HEK293 (cell line): ENCODE data around the gene DSEL.

ENCODE experiments used
- CTCF ChIA-PET: fragments of 350-600 bp; formaldehyde crosslinking; extraction: SDS; loops from one replicate; lab custom pipeline; 2021; ENCODE audit warnings: antibody characterized with exemption; lab: Yijun Ruan, JAX
- POLR2A ChIA-PET: fragments of 300-600 bp; formaldehyde crosslinking; extraction: SDS; loops from one replicate; lab custom pipeline; 2020; ENCODE audit warnings: antibody characterized with exemption, inconsistent platforms; lab: Yijun Ruan, JAX
- H3K27ac ChIP-seq: fragments of 200-500 bp; sonication (Bioruptor generic); 2 replicates; pipeline ENCODE4 v1.5.1; 2014; ENCODE audit warnings: low read depth, low read length, control low read depth, inconsistent platforms; ENCODE audit errors: extremely low read depth
- H3K36me3 ChIP-seq, 2 experiments: fragments of 200-500 bp in 1 of 2; sonication (Bioruptor generic) in 1 of 2; 1 replicate in 1 of 2; 2 replicates in 1 of 2; pipeline ENCODE4 v1.5.1; 2014 to 2017; ENCODE audit warnings: inconsistent platforms in 2 of 2, low read length in 2 of 2; ENCODE audit not compliant: control insufficient read depth in 2 of 2, insufficient read depth in 1 of 2
- H3K4me1 ChIP-seq: fragments of 200-500 bp; sonication (Bioruptor generic); 2 replicates; pipeline ENCODE4 v1.5.1; 2014; ENCODE audit warnings: mild to moderate bottlenecking, low read length, inconsistent platforms; ENCODE audit not compliant: control insufficient read depth, insufficient read depth
- H3K4me3 ChIP-seq: 2 replicates; pipeline ENCODE4 v1.5.1; 2011; ENCODE audit warnings: low read depth, mild to moderate bottlenecking, control low read depth, low read length, moderate library complexity
- H3K9me3 ChIP-seq: fragments of 200-500 bp; sonication (Bioruptor generic); 2 replicates; pipeline ENCODE4 v1.5.1; 2014; ENCODE audit warnings: low read depth, low read length, inconsistent platforms; ENCODE audit not compliant: control insufficient read depth, insufficient read depth
- EGR2 ChIP-seq: fragments of 450-650 bp; formaldehyde crosslinking; IDR thresholded peaks from 2 replicates; pipeline ENCODE4 v1.5.1; 2016; ENCODE audit warnings: low read depth, missing biosample characterization, missing genetic modification characterization
- GFI1B ChIP-seq: fragments of 450-650 bp; formaldehyde crosslinking; IDR thresholded peaks from 2 replicates; pipeline ENCODE4 v1.5.1; 2016; ENCODE audit warnings: missing biosample characterization, missing genetic modification characterization
- KLF16 ChIP-seq: fragments of 450-650 bp; formaldehyde crosslinking; IDR thresholded peaks from 2 replicates; pipeline ENCODE4 v1.5.1; 2017; ENCODE audit warnings: missing biosample characterization, missing genetic modification characterization
- PRDM1 ChIP-seq: fragments of 450-650 bp; formaldehyde crosslinking; IDR thresholded peaks from 2 replicates; pipeline ENCODE4; 2016; ENCODE audit warnings: missing biosample characterization, missing genetic modification characterization
- RBAK ChIP-seq: fragments of 450-650 bp; formaldehyde crosslinking; IDR thresholded peaks from 2 replicates; pipeline ENCODE4 v1.5.1; 2016; ENCODE audit warnings: missing biosample characterization, missing genetic modification characterization
- ZNF114 ChIP-seq: fragments of 450-650 bp; formaldehyde crosslinking; IDR thresholded peaks from 2 replicates; pipeline ENCODE4 v1.5.0; 2017; ENCODE audit warnings: missing biosample characterization, missing genetic modification characterization
- ZNF140 ChIP-seq: fragments of 450-650 bp; formaldehyde crosslinking; IDR thresholded peaks from 2 replicates; pipeline ENCODE4 v1.5.1; 2016; ENCODE audit warnings: missing biosample characterization, missing genetic modification characterization
- ZNF174 ChIP-seq: fragments of 450-650 bp; formaldehyde crosslinking; IDR thresholded peaks from 2 replicates; pipeline ENCODE4 v1.5.0; 2017; ENCODE audit warnings: missing biosample characterization, mild to moderate bottlenecking, missing genetic modification characterization
- ZNF184 ChIP-seq: fragments of 450-650 bp; IDR thresholded peaks from 2 replicates; pipeline ENCODE4 v1.5.1; 2018; ENCODE audit warnings: missing biosample characterization, mild to moderate bottlenecking, missing genetic modification characterization
- ZNF426 ChIP-seq: fragments of 450-650 bp; formaldehyde crosslinking; IDR thresholded peaks from 2 replicates; pipeline ENCODE4 v1.5.1; 2017; ENCODE audit warnings: missing biosample characterization, missing genetic modification characterization, mild to moderate bottlenecking, inconsistent platforms, moderate library complexity
- ZNF501 ChIP-seq: fragments of 450-650 bp; formaldehyde crosslinking; IDR thresholded peaks from 2 replicates; pipeline ENCODE4 v1.5.1; 2016; ENCODE audit warnings: missing biosample characterization, missing genetic modification characterization
- ZNF571 ChIP-seq: fragments of 450-650 bp; formaldehyde crosslinking; IDR thresholded peaks from 2 replicates; pipeline ENCODE4 v1.5.0; 2017; ENCODE audit warnings: missing biosample characterization, missing genetic modification characterization
- ZNF596 ChIP-seq: fragments of 450-650 bp; IDR thresholded peaks from 2 replicates; pipeline ENCODE4 v1.5.0; 2018; ENCODE audit warnings: missing biosample characterization, mild to moderate bottlenecking, missing genetic modification characterization, moderate library complexity
- ZNF792 ChIP-seq: fragments of 450-650 bp; formaldehyde crosslinking; IDR thresholded peaks from 2 replicates; pipeline ENCODE4 v1.5.1; 2016; ENCODE audit warnings: missing biosample characterization, missing genetic modification characterization
- TF ChIP-seq, protein P1 (sequence below): fragments of 450-650 bp; formaldehyde crosslinking; IDR thresholded peaks from 2 replicates; pipeline ENCODE4 v1.5.1; 2016; ENCODE audit warnings: missing biosample characterization, missing genetic modification characterization
- TF ChIP-seq, protein P2 (sequence below): fragments of 450-650 bp; formaldehyde crosslinking; IDR thresholded peaks from 2 replicates; pipeline ENCODE4 v1.5.1; 2016; ENCODE audit warnings: missing biosample characterization, missing genetic modification characterization
- TF ChIP-seq, protein P3 (sequence below): fragments of 450-650 bp; formaldehyde crosslinking; IDR thresholded peaks from 2 replicates; pipeline ENCODE4 v1.5.1; 2016; ENCODE audit warnings: missing biosample characterization, missing genetic modification characterization
- TF ChIP-seq, protein P4 (sequence below): fragments of 450-650 bp; formaldehyde crosslinking; IDR thresholded peaks from 2 replicates; pipeline ENCODE4 v1.5.1; 2017; ENCODE audit warnings: missing biosample characterization, missing genetic modification characterization
- TF ChIP-seq, protein P5 (sequence below): fragments of 450-650 bp; formaldehyde crosslinking; IDR thresholded peaks from 2 replicates; pipeline ENCODE4 v1.5.1; 2016; ENCODE audit warnings: missing biosample characterization, missing genetic modification characterization, borderline replicate concordance

Gene DSEL

DNA sequence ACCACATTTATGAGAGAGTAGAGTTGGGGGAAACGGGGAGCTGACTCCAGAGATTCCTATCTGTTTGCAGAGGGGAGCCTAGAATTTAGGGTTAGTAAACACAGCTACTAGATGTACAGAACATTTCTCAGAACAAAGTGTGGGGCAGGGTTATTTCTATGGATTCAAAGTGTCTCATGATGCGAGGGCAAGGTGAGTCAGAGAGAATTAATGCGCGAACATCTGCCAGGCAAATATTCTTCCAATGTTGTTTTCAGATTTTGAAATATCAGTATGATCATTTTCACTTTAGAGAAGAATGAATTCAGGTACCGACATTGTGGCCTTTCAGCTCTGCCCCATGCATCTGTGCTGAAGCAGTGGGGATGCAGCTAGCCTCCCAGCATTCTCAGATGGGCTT, 2.0 kb upstream of the DSEL start:
- Histone ChIP-seq H3K9me3 (no peaks in the 10 kb centered on the region), H3K27ac (no peak overlapping the region), H3K4me1 (peaks cover 3% of the 10 kb centered on the region; the same call in 1 of the 2 replicates), H3K4me3 (no peak overlapping the region), H3K36me3 (peaks cover 0 to 6% of the 10 kb centered on the region in 2 experiments; a peak in 1 of 3 replicates)
- POLR2A ChIA-PET = interaction anchor here (0.6 kb wide), 1 partner anchor 148 kb away, joined by 3 read pairs; no protein-coding TSS in a partner anchor
- CTCF ChIA-PET = interaction anchor here (0.6 kb wide), 1 partner anchor 39 kb away, joined by 3 read pairs; no protein-coding TSS in a partner anchor
- TF ChIP-seq RBAK (no peak), PRDM1 (tag by site-specific recombination) (no peak), GFI1B (no peak), ZNF114 (tag by site-specific recombination) (no peak), ZNF596 (tag by site-specific recombination) (no peak), ZNF140 (no peak), EGR2 (no peak), ZNF174 (tag by site-specific recombination) (no peak), KLF16 (tag by site-specific recombination) (no peak)
- TF ChIP-seq, protein P1, sequence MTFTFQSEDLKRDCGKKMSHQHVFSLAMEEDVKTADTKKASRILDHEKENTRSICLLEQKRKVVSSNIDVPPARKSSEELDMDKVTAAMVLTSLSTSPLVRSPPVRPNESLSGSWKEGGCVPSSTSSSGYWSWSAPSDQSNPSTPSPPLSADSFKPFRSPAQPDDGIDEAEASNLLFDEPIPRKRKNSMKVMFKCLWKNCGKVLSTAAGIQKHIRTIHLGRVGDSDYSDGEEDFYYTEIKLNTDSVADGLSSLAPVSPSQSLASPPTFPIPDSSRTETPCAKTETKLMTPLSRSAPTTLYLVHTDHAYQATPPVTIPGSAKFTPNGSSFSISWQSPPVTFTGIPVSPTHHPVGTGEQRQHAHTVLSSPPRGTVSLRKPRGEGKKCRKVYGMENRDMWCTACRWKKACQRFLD = no peak
- TF ChIP-seq, protein P2, sequence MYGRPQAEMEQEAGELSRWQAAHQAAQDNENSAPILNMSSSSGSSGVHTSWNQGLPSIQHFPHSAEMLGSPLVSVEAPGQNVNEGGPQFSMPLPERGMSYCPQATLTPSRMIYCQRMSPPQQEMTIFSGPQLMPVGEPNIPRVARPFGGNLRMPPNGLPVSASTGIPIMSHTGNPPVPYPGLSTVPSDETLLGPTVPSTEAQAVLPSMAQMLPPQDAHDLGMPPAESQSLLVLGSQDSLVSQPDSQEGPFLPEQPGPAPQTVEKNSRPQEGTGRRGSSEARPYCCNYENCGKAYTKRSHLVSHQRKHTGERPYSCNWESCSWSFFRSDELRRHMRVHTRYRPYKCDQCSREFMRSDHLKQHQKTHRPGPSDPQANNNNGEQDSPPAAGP (tag by site-specific recombination) = no peak

DNA sequence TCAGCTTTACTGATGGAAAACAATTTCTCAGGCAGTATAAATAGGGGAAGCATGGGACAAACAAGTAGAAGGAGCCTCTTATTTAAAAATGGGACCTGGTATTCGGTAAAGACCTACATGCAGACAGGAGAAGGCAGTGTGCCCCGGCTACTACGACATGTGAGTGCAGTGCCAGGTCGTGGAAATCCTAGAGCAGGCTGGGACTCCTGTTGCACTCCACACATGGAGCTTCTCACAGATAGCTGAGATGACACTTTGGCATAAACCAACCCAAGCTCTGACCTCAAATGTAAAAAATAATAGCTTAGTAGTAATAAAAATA, 885 bp upstream of the DSEL start:
- POLR2A ChIA-PET = interaction anchor here (1.3 to 2.7 kb wide), 4 partner anchors 8 to 193 kb away, joined by 3 to 19 read pairs (median 5); no protein-coding TSS in a partner anchor
- CTCF ChIA-PET = interaction anchor here (0.6 to 1.7 kb wide), 7 partner anchors 12 to 1191 kb away, joined by 3 to 5 read pairs (median 4); no protein-coding TSS in a partner anchor
- H3K27ac ChIP-seq = no peak overlapping the region

More for the DNA sequence above, 885 bp upstream of the DSEL start:
- TF ChIP-seq, protein P3, sequence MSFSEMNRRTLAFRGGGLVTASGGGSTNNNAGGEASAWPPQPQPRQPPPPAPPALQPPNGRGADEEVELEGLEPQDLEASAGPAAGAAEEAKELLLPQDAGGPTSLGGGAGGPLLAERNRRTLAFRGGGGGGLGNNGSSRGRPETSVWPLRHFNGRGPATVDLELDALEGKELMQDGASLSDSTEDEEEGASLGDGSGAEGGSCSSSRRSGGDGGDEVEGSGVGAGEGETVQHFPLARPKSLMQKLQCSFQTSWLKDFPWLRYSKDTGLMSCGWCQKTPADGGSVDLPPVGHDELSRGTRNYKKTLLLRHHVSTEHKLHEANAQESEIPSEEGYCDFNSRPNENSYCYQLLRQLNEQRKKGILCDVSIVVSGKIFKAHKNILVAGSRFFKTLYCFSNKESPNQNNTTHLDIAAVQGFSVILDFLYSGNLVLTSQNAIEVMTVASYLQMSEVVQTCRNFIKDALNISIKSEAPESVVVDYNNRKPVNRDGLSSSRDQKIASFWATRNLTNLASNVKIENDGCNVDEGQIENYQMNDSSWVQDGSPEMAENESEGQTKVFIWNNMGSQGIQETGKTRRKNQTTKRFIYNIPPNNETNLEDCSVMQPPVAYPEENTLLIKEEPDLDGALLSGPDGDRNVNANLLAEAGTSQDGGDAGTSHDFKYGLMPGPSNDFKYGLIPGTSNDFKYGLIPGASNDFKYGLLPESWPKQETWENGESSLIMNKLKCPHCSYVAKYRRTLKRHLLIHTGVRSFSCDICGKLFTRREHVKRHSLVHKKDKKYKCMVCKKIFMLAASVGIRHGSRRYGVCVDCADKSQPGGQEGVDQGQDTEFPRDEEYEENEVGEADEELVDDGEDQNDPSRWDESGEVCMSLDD (tag by site-specific recombination) = no peak
- no peak for TF ChIP-seq ZNF184
- TF ChIP-seq, protein P4, sequence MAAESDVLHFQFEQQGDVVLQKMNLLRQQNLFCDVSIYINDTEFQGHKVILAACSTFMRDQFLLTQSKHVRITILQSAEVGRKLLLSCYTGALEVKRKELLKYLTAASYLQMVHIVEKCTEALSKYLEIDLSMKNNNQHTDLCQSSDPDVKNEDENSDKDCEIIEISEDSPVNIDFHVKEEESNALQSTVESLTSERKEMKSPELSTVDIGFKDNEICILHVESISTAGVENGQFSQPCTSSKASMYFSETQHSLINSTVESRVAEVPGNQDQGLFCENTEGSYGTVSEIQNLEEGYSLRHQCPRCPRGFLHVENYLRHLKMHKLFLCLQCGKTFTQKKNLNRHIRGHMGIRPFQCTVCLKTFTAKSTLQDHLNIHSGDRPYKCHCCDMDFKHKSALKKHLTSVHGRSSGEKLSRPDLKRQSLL (tag by site-specific recombination) = no peak
- no peak for TF ChIP-seq ZNF501 (tag by site-specific recombination)
- no peak for TF ChIP-seq ZNF792 (tag by site-specific recombination)
- no peak for TF ChIP-seq ZNF571 (tag by site-specific recombination)
- TF ChIP-seq, protein P5, sequence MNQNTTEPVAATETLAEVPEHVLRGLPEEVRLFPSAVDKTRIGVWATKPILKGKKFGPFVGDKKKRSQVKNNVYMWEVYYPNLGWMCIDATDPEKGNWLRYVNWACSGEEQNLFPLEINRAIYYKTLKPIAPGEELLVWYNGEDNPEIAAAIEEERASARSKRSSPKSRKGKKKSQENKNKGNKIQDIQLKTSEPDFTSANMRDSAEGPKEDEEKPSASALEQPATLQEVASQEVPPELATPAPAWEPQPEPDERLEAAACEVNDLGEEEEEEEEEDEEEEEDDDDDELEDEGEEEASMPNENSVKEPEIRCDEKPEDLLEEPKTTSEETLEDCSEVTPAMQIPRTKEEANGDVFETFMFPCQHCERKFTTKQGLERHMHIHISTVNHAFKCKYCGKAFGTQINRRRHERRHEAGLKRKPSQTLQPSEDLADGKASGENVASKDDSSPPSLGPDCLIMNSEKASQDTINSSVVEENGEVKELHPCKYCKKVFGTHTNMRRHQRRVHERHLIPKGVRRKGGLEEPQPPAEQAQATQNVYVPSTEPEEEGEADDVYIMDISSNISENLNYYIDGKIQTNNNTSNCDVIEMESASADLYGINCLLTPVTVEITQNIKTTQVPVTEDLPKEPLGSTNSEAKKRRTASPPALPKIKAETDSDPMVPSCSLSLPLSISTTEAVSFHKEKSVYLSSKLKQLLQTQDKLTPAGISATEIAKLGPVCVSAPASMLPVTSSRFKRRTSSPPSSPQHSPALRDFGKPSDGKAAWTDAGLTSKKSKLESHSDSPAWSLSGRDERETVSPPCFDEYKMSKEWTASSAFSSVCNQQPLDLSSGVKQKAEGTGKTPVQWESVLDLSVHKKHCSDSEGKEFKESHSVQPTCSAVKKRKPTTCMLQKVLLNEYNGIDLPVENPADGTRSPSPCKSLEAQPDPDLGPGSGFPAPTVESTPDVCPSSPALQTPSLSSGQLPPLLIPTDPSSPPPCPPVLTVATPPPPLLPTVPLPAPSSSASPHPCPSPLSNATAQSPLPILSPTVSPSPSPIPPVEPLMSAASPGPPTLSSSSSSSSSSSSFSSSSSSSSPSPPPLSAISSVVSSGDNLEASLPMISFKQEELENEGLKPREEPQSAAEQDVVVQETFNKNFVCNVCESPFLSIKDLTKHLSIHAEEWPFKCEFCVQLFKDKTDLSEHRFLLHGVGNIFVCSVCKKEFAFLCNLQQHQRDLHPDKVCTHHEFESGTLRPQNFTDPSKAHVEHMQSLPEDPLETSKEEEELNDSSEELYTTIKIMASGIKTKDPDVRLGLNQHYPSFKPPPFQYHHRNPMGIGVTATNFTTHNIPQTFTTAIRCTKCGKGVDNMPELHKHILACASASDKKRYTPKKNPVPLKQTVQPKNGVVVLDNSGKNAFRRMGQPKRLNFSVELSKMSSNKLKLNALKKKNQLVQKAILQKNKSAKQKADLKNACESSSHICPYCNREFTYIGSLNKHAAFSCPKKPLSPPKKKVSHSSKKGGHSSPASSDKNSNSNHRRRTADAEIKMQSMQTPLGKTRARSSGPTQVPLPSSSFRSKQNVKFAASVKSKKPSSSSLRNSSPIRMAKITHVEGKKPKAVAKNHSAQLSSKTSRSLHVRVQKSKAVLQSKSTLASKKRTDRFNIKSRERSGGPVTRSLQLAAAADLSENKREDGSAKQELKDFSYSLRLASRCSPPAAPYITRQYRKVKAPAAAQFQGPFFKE = no peak
- no peak for TF ChIP-seq ZNF426 (tag by site-specific recombination)
- TF ChIP-seq, all 188 proteins: peak for 0
- peaks cover 3% of the 10 kb centered on the region; the same call in 1 of the 2 replicates for H3K4me1 ChIP-seq
- H3K9me3 ChIP-seq = no peaks in the 10 kb centered on the region
- peaks cover 0 to 13% of the 10 kb centered on the region in 2 experiments; a peak in 1 of 3 replicates for H3K36me3 ChIP-seq
- H3K4me3 ChIP-seq = peak overlapping the region; percentile 33; the same call in 1 of the 2 replicates
